Stimulated activated CD8-positive, alpha-beta memory T cell treated with anti-CD3 and anti-CD28 coated beads, Interleukin-7, amount 100 ng/mL, for 1 hour (primary cell): ENCODE results near the gene DHX34.
A peak's percentile ranks its signal among the peaks of the same experiment; 100 is the strongest.
"Not testable (repeated sequence)": the region's sequence is repeated elsewhere in the genome, so short reads cannot be mapped to it uniquely, and the experiment has no call there.

Experiments
- DNase-seq, 2 donors: peaks; one replicate each; pipeline ENCODE4 v3.0.0-alpha.2; 2020; ENCODE audit warnings: low read depth in 2 of 2

Gene DHX34

DNA sequence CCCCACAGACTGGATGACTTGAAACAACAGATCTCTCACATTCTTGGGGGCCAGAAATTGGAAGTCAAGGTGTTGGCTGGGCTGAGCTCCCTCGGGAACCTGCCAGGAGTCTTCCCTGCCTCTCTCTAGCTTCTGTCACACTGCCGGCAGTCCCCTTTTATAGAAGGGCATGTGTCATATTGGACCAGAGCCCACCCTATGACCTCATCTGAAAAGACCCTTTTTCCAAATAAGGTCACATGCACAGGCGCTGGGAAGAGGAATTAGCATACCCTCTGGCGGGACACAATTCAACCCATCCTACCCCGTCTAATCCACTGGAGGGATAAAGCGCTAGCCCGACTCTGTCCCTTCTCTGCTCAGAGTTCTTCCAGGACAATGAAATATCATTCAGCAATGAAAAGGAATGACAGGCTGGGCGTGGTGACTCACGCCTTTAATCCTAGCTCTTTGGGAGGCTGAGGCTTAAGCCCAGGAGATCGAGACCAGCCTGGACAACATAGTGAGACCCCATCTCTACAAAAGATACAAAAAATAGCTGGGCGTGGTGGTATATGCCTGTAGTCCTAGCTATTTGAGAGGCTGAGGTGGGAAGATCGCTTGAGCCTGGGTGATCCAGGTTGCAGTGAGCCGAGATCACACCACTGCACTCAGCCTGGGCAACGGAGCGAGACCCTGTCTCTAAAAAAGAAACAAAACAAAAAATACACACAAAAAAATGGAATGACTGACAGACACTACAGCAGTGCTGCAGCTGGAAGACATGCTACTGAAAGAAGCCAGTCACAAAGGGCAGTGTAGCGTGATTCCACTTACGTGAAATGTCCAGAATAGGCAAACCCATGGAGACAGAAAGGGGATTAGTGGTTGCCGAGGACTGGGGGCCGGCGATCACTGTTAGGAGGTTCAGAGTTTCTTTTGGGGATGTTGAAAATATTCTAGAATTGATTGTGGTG is 41.7 kb downstream of the DHX34 start:
- DNase-seq = no peak

DNA sequence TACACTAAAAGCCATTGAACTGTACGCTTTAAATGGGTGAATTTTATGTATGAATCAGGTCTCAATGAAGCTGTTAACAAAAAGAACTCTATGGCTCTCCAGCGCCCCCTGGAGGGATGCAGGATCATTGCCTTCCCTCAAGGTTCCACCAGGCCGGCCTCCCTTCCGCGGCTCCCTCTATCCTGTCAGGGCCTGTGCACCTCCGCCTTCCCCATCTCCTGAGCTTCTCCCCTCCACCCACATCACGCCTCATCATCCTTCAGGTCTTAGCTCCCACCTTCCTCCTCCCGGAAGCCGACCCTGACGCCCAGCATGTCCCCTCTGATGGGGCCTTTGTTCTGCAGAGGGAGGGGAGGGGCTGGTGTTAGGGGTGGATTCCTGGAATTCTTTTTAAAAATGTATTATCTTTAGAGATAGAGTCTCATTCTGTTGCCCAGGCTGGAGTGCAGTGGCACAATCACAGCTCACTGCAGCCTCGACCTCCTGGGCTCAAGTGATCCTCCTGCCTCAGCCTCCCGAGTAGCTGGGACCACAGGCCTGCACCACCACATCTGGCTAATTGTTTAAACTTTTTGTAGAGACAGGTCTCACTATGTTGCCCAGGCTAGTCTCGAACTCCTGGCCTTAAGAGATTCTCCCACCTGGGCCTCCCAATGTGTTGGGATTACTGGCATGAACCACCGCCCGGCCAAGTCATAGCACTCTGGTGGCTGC is 42.6 kb downstream of the DHX34 start:
- DNase-seq = peak; percentile 56 to 80

DNA sequence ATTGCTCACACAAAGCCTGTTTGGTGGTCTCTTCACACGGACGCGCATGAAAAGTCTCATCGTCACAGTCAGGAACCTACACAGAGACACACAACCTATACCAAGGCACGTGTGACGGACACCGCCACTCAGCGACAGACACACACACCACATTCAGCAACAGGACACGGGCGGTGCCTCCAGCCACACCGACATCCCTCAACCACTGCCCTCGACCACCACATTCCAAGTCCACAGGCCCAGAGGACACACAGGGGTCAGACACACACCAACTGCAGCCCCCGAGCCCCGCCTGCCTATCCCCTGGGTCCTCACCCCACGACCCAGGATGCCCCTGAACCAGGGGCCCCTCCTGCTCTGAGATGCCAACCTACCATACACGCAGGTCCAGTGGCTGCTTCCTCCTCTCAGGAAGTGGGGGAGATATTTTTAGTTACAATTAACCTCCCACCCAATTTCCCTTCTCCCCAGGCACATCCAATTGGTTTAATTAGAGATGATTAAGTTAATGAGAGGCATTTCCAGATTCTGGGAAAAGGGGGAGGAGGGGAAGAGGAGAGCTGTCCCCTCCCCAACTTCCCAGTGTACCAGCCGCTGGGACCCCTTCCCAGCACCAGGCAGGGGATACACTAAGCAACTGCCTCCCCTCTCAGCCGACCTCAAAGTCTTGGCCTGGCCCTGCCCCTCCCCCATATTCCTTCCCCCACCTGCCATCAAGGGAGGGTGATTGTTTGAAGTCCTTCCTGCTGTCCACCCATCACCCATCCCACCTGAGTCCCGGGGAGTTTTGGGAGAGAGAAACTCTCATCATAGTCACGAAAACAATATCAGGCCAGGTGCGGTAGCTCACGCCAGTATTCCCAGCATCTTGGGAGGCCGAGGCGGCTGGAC is 49.8 kb downstream of the DHX34 start:
- DNase-seq = no peak

DNA sequence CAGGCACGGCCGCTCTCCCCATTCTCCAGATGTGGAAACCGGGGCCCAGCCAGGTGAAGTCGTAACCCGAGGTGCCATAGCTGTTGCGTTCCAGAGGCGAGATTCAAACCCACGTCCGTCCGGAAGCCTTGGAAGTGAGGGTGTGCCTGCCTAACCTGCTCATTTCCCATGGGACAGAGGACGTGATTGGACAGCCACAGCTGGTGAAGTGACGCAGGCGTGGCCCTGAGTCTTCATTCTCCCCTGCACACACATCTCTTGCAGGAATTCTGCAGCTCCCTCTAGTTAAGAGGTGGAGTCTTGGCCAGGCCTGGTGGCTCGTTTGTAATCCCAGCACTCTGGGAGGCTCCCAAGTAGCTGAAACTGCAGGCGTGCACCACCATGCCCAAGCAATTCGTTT is 53.4 kb downstream of the DHX34 start:
- no peak for DNase-seq

GRCh38 chr19:47404334-47405196 is 55.5 kb downstream of the DHX34 start:
- no peak for DNase-seq

- no peak for DNase-seq
These were observed 56.1 kb downstream of the DHX34 start for GRCh38 chr19:47405197-47405550.

- DNase-seq = no peak
These were observed 56.8 kb downstream of the DHX34 start for GRCh38 chr19:47405854-47406417.

DNA sequence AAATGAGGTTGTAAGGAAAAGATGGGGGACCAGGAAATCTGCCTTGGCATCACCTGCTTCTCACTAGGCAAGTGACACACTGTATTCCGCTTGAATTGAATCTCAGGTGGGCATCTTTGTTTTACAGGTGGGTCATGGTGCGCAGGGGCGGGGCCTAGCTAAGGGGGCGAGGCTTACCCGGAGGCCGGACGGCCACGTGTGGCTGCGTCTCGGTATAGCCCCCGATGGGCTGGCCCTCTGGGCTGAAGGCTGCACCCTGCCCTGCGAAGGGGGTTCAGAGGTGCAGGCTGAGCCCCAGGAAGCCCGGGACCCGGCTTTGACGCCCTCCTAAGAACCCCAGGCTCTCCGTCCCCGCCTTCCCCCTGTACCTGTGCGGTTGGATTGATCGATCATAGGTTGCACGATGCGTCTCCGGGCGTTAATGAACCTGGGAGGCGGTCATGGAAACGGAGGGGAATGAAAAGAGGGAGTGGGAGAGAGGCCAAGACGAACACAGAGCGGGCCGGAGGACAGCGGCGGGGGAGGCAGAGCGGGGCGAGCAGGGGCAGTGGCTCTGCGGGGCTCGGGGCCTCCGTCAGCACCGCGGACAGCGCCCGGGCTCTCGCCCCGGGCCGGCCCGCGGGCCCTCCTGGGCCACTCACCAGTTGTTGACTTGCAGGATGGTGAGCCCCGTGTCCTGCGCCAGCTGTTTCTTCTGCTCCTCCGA is 57.7 kb downstream of the DHX34 start:
- DNase-seq = no peak

- DNase-seq = no peak
These were observed 58.3 kb downstream of the DHX34 start for GRCh38 chr19:47407417-47407774.

- DNase-seq = no peak
These were observed 59.2 kb downstream of the DHX34 start for GRCh38 chr19:47408156-47408938.

GRCh38 chr19:47411101-47411500 is 62.0 kb downstream of the DHX34 start:
- DNase-seq = no peak

GRCh38 chr19:47411696-47412095 is 62.6 kb downstream of the DHX34 start:
- DNase-seq = not testable (repeated sequence)

DNA sequence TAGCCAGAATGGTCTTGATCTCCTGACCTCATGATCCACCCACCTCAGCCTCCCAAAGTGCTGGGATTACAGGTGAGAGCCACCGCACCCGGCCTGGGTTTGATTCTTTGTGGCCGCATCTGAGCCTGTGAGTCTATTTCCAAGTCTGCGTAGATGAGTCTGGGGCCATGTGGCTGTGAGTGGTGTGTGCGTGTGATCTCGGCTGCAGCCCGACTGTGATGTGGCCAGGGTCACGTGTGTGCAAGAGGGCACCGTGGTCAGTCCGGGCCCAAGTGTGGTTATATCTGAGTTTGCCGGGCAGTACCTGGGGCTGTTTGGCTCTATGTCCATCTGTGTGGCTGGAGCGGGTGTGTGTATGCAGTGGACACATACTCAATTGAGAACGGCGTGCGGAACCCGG is 64.8 kb downstream of the DHX34 start:
- no peak for DNase-seq

DNA sequence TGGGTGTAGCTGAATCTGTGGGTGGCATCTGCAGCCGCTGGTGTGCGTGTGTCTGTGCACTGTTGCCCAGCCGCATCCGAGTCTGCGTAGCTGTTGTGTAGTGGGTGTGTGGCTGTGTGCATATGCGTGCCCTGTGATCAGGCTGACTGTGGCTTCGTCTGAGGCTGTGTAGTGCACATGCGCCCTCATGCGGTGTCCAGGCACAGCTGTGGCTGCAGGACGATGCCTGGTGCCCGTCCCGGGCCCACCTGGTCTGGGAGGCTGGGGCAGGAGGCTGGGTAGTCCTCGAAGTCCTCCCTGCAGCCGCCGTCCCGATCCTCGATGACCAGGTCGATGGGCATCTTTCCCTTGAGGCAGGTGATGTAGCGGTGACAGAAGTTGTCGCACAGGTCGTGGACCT is 65.4 kb downstream of the DHX34 start:
- no peak for DNase-seq

DNA sequence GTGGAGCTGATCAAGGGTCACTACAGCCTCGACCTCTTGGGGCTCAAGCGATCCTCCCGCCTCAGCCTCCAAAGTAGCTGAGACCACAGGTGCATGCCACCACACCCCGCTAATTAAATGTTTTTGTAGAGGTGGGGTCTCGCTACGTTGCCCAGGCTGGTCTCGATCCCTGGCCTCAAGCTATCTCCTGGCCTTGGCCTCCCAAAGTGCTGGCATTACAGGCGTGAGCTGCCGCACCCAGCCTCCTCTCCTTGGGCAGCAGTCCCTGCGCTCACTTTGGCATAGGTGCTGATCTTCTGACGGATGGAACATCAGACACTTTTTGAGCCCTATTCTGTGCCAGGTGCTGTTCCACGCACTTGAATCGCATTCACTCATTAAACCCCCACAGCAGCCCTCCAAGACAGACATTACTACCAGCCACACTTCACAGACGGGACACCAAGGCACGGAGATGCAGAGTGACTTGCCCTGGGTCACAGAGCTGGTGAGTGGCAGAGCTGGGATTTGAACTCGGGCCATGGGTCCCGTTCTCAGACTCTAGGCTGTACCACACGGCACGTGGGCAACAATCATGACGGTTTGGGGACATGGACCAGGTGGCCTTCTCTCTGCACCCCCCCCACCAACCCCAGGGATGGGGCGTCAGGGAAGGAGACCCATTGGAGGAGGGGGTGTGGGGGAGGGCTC is 67.0 kb downstream of the DHX34 start:
- DNase-seq = no peak

GRCh38 chr19:47416643-47416985 is 67.5 kb downstream of the DHX34 start:
- no peak for DNase-seq

GRCh38 chr19:47417107-47417745 is 68.1 kb downstream of the DHX34 start:
- DNase-seq = no peak
